K562 (cell line): ENCODE results near the gene NTNG1. TPM values are rescaled to one million over a fixed set of nuclear protein-coding genes. Genes with fewer than 3 reads are reported as not detected.

Source experiments
- ATAC-seq: fragments of 200-7000 bp; cut with Tn5 transposase; 3 replicates; pipeline ENCODE4 v1.9.1; 2020; ENCODE audit warnings: moderate library complexity
- BruUV-seq: library from RNA; stranded (reverse); fragments of 400-500 nt; replicated peaks from 2 replicates; lab custom pipeline; 2021; lab: Mats Ljungman, UMichigan
- CTCF ChIA-PET: fragments of 300-600 bp; formaldehyde crosslinking; extraction: SDS; loops from one replicate; lab custom pipeline; 2021; ENCODE audit warnings: low intra/inter-chr PET ratio; lab: Yijun Ruan, JAX
- POLR2A ChIA-PET: fragments of 300-600, 350-650 bp; sonication (Branson Sonifier 250); formaldehyde crosslinking; extraction: SDS; loops from one replicate; lab custom pipeline; 2021; ENCODE audit warnings: antibody characterized with exemption, inconsistent platforms; lab: Yijun Ruan, JAX
- DNase-seq, 4 experiments: peaks; one replicate each; pipeline versions ENCODE4 v3.0.0 to v3.0.0-alpha.2; 2011 to 2018; ENCODE audit warnings: low spot score in 3 of 4, mixed read lengths in 3 of 4; ENCODE audit errors: extremely low read depth in 1 of 4
- FAIRE-seq: peaks from 2 replicates; lab custom pipeline; 2011; peaks lifted over from hg19 to GRCh38; lab: Jason Lieb, UNC
- H2AFZ ChIP-seq: 2 replicates; pipeline ENCODE4 v1.6.0; 2011; ENCODE audit warnings: low read depth, low read length, control low read depth, inconsistent platforms
- H3K27ac ChIP-seq: fragments of 200-600 bp; 3 replicates; pipeline ENCODE4 v1.8.0; 2011; ENCODE audit warnings: low read depth, mild to moderate bottlenecking, control low read depth, inconsistent platforms, low read length, moderate library complexity, mixed read lengths; ENCODE audit errors: extremely low read depth
- H3K27me3 ChIP-seq, 2 experiments: fragments of 300-600 bp in 1 of 2; 2 replicates in 1 of 2; 3 replicates in 1 of 2; pipeline versions ENCODE4 v1.6.0 to v1.8.0; 2011; ENCODE audit warnings: inconsistent platforms in 2 of 2, low read length in 2 of 2, mild to moderate bottlenecking in 1 of 2, mixed read lengths in 1 of 2, moderate library complexity in 1 of 2; ENCODE audit not compliant: control insufficient read depth in 2 of 2, insufficient read depth in 2 of 2
- H3K36me3 ChIP-seq: fragments of 300-600 bp; 3 replicates; pipeline ENCODE4 v1.8.0; 2011; ENCODE audit warnings: mild to moderate bottlenecking, low read length, inconsistent platforms; ENCODE audit not compliant: control insufficient read depth, insufficient read depth
- H3K4me1 ChIP-seq, 2 experiments: fragments of 200-600 bp in 1 of 2; replicated peaks in 1 of 2; 2 replicates in 1 of 2; 3 replicates in 1 of 2; pipeline versions ENCODE4 v1.5.1 to v1.8.0; 2011; ENCODE audit warnings: inconsistent platforms in 2 of 2, low read length in 2 of 2, mild to moderate bottlenecking in 1 of 2, mixed read lengths in 1 of 2, moderate library complexity in 1 of 2; ENCODE audit not compliant: control insufficient read depth in 2 of 2, insufficient read depth in 2 of 2
- H3K4me2 ChIP-seq: 2 replicates; pipeline ENCODE4 v1.6.1; 2011; ENCODE audit warnings: low read length, control low read depth, inconsistent platforms, mixed read lengths; ENCODE audit not compliant: insufficient read depth
- H3K4me3 ChIP-seq: fragments of 200-600 bp; sonication (generic), shearing (Covaris generic); 2 replicates; pipeline ENCODE4 v1.5.1; 2016; ENCODE audit warnings: control low read depth, inconsistent platforms
- H3K79me2 ChIP-seq: fragments of 200-600 bp; 3 replicates; pipeline ENCODE4 v1.8.0; 2011; ENCODE audit warnings: low read length, inconsistent platforms; ENCODE audit not compliant: control insufficient read depth, insufficient read depth
- H3K9ac ChIP-seq, 2 experiments: 2 replicates each; pipeline versions ENCODE4 v1.6.0 to v1.6.1; 2011; ENCODE audit warnings: low read depth in 2 of 2, low read length in 2 of 2, control low read depth in 1 of 2, inconsistent platforms in 1 of 2, mild to moderate bottlenecking in 1 of 2, mixed read lengths in 1 of 2; ENCODE audit not compliant: insufficient read depth in 1 of 2
- H3K9me1 ChIP-seq: one replicate; pipeline ENCODE4 v1.6.0; 2011; ENCODE audit warnings: inconsistent platforms, mild to moderate bottlenecking, low read length, moderate library complexity; ENCODE audit not compliant: control insufficient read depth, insufficient read depth
- H3K9me3 ChIP-seq: replicated peaks from 2 replicates; pipeline ENCODE4 v1.5.1; 2011; ENCODE audit warnings: low read depth, low read length, inconsistent platforms; ENCODE audit not compliant: control insufficient read depth, insufficient read depth
- H4K20me1 ChIP-seq: replicated peaks from 2 replicates; pipeline ENCODE4 v1.6.1; 2011; ENCODE audit warnings: low read length, inconsistent platforms, mixed read lengths; ENCODE audit not compliant: control insufficient read depth, insufficient read depth
- BDP1 ChIP-seq: IDR thresholded peaks from 3 replicates; pipeline ENCODE4 v1.6.1; 2011; ENCODE audit not compliant: insufficient read length, insufficient read depth
- CBX1 ChIP-seq: sonication (generic); IDR thresholded peaks from 2 replicates; pipeline ENCODE4 v1.6.1; 2016; ENCODE audit warnings: antibody characterized with exemption, low read depth, mild to moderate bottlenecking
- CEBPZ ChIP-seq: fragments of 150-350 bp; IDR thresholded peaks from 2 replicates; pipeline ENCODE4 v1.6.1; 2014; ENCODE audit warnings: low read depth, mild to moderate bottlenecking, low read length, borderline replicate concordance
- HLTF ChIP-seq: fragments of 450-650 bp; IDR thresholded peaks from 2 replicates; pipeline ENCODE4 v1.6.1; 2016
- JUN ChIP-seq, 2 experiments: sonication (generic) in 1 of 2; formaldehyde crosslinking in 1 of 2; IDR thresholded peaks; 2 replicates each; pipeline versions ENCODE4 v1.6.1 to v1.8.0; 2012 to 2022; ENCODE audit warnings: borderline replicate concordance in 2 of 2, mild to moderate bottlenecking in 2 of 2, improper control_type of control experiment in 1 of 2, low read depth in 1 of 2, low read length in 1 of 2, missing genetic modification reagents in 1 of 2
- KAT8 ChIP-seq: fragments of 450-650 bp; IDR thresholded peaks from 2 replicates; pipeline ENCODE4 v1.6.1; 2016; ENCODE audit warnings: low read depth, mild to moderate bottlenecking
- OTX1 ChIP-seq: fragments of 450-650 bp; formaldehyde crosslinking; IDR thresholded peaks from 2 replicates; pipeline ENCODE4 v1.4.0; 2022; ENCODE audit warnings: mild to moderate bottlenecking
- RFX1 ChIP-seq: fragments of 450-650 bp; IDR thresholded peaks from 2 replicates; pipeline ENCODE4 v1.6.1; 2016; ENCODE audit warnings: mild to moderate bottlenecking, moderate library complexity
- TARDBP ChIP-seq: fragments of 450-650 bp; IDR thresholded peaks from 2 replicates; pipeline ENCODE4 v1.6.1; 2016
- ZNF511 ChIP-seq: sonication (generic); formaldehyde crosslinking; IDR thresholded peaks from 2 replicates; pipeline ENCODE4 v1.8.0; 2022; ENCODE audit warnings: mild to moderate bottlenecking, missing genetic modification reagents
- WGBS: fragments of 100-300 bp; shearing (Covaris generic); methylation state at CpG from one replicate; pipeline ENCODE4 v1.1.6; 2016; ENCODE audit warnings: low coverage, mixed read lengths; ENCODE audit not compliant: insufficient coverage; ENCODE audit errors: missing lambda C conversion rate; 5-methylcytosine and 5-hydroxymethylcytosine counted together
- in situ Hi-C: fragments of 300-500 bp; cut with MboI; formaldehyde crosslinking; loops from 4 replicates; pipeline ENCODE4 v1.15.0; 2018; ENCODE audit warnings: inconsistent platforms, mixed read lengths
- intact Hi-C: fragments of 100-400 bp; cut with micrococcal nuclease; formaldehyde crosslinking; loops from 2 replicates; pipeline ENCODE4 v1.14.2; 2022
- polyA plus RNA-seq, 8 experiments: library from polyadenylated mRNA; depleted of rRNA in 4 of 8; stranded (reverse) in 5 of 8; unstranded in 3 of 8; fragments of >200 nt; fragmentation: Nextera tagmentation in 2 of 8; fragmentation: Illumina TruSeq in 1 of 8; extraction: Ambion mirVana in 2 of 8; extraction: Trizol in 1 of 8; gene quantifications; 2 replicates each; pipeline versions ENCODE4 v1.2.1 to v1.2.3, GENCODE V29; 2011 to 2014; ENCODE audit warnings: inconsistent platforms in 1 of 8, missing spikeins in 1 of 8
- total RNA-seq, 7 experiments: library from RNA; depleted of rRNA in 6 of 7; stranded (reverse); fragments of >200 nt in 6 of 7; fragmentation: Illumina TruSeq in 2 of 7; extraction: Trizol in 2 of 7; gene quantifications; 2 replicates each; pipeline versions ENCODE4 v1.2.1 to v1.2.3, GENCODE V29; 2011 to 2021; ENCODE audit warnings: low replicate concordance in 1 of 7
- TF ChIP-seq, protein P1 (sequence below): fragments of 150-350 bp; conservative IDR thresholded peaks from 2 replicates; pipeline ENCODE4 v1.6.1; 2014; ENCODE audit warnings: low read length

Gene NTNG1
- total and polyA plus RNA-seq, 9 of the 15 experiments (the other 6 are each of a cell fraction or from before 2014, with no cell fraction given), result not detected

DNA sequence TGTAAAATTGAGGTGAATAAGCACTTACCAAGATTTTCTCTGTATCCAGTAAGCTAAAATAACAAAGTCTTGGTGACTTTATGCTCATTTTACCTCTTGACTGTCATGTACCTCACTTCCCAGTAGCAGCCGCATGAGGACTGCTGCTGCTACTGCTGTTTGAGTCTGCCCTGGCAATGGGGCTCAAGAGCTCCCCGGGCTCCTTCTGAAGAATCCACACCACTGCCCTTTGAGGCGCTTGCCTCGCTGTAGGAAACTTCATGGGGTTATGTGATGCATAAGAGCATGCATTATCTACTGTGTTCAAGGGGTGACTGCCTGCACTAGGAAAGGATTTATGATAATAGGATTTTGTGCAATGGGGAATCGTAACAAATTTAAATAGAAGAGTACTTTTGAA, 113.5 kb downstream of the NTNG1 start:
- ATAC-seq, result no peak
- Histone ChIP-seq H3K36me3 (no peaks in the 10 kb centered on the region), H3K79me2 (no peaks in the 10 kb centered on the region), H2AFZ (no peak overlapping the region), H3K4me1 (no peaks in the 10 kb centered on the region), H3K9me3 (no peaks in the 10 kb centered on the region), H3K4me3 (no peak overlapping the region), H3K4me2 (no peak overlapping the region), H3K27me3 (no peaks in the 10 kb centered on the region), H3K9ac (no peak overlapping the region), H3K27ac (no peak overlapping the region), H3K9me1 (no peaks in the 10 kb centered on the region), H4K20me1 (no peaks in the 10 kb centered on the region)
- no TSS peak for BruUV-seq
- CTCF ChIA-PET, result no interaction called here
- in situ Hi-C loops (no loop called here), intact Hi-C loops (no loop called here)
- 2% methylated on average over 5 of the region's 5 CpGs for WGBS
- no peak for DNase-seq
- TF ChIP-seq CBX1 (no peak), HLTF (no peak), RFX1 (no peak), TARDBP (no peak), BDP1 (no peak)
- no peak for FAIRE-seq
- POLR2A ChIA-PET, result interaction anchor here (0.6 kb wide), 1 partner anchor 1546 kb away, joined by 3 read pairs; no protein-coding TSS in a partner anchor

GRCh38 chr1:107255469-107255868, 114.6 kb downstream of the NTNG1 start:
- Histone ChIP-seq H3K27ac (no peak overlapping the region), H2AFZ (no peak overlapping the region), H3K4me1 (no peaks in the 10 kb centered on the region), H3K4me2 (no peak overlapping the region), H3K9me1 (no peaks in the 10 kb centered on the region), H3K9ac (no peak overlapping the region), H3K27me3 (no peaks in the 10 kb centered on the region), H3K4me3 (no peak overlapping the region), H3K36me3 (no peaks in the 10 kb centered on the region), H3K9me3 (no peaks in the 10 kb centered on the region), H4K20me1 (no peaks in the 10 kb centered on the region), H3K79me2 (no peaks in the 10 kb centered on the region)
- in situ Hi-C loops, result no loop called here
- POLR2A ChIA-PET, result no interaction called here
- ATAC-seq, result no peak
- BruUV-seq, result no TSS peak
- DNase-seq, result no peak
- CTCF ChIA-PET, result no interaction called here
- 0% methylated on average over 3 of the region's 3 CpGs for WGBS
- intact Hi-C loops, result no loop called here
- no peak for FAIRE-seq
- TF ChIP-seq OTX1, result no peak
- no peak for TF ChIP-seq ZNF511 (CRISPR knock-in tag)
- no peak for TF ChIP-seq JUN (IDR thresholded peaks at IDR 0.05; ENCODE audit: borderline replicate concordance, low read depth, low read length)
- no peak for TF ChIP-seq JUN (CRISPR knock-in tag; IDR thresholded peaks at IDR 0.05; ENCODE audit: borderline replicate concordance)
- no peak for TF ChIP-seq KAT8
- no peak for TF ChIP-seq CEBPZ
- TF ChIP-seq, protein P1, sequence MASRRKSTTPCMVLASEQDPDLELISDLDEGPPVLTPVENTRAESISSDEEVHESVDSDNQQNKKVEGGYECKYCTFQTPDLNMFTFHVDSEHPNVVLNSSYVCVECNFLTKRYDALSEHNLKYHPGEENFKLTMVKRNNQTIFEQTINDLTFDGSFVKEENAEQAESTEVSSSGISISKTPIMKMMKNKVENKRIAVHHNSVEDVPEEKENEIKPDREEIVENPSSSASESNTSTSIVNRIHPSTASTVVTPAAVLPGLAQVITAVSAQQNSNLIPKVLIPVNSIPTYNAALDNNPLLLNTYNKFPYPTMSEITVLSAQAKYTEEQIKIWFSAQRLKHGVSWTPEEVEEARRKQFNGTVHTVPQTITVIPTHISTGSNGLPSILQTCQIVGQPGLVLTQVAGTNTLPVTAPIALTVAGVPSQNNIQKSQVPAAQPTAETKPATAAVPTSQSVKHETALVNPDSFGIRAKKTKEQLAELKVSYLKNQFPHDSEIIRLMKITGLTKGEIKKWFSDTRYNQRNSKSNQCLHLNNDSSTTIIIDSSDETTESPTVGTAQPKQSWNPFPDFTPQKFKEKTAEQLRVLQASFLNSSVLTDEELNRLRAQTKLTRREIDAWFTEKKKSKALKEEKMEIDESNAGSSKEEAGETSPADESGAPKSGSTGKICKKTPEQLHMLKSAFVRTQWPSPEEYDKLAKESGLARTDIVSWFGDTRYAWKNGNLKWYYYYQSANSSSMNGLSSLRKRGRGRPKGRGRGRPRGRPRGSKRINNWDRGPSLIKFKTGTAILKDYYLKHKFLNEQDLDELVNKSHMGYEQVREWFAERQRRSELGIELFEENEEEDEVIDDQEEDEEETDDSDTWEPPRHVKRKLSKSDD, result no peak
